Tongue (tissue), 2 donors: ENCODE data around the gene SH3RF3. TPM values are rescaled to one million over a fixed set of nuclear protein-coding genes. Genes with fewer than 3 reads are reported as not detected.
A peak's percentile ranks its signal among the peaks of the same experiment; 100 is the strongest.

Experiments
- DNase-seq: peaks from one replicate; pipeline ENCODE4 v3.0.0-alpha.2; 2015
- total RNA-seq: library from RNA; depleted of rRNA; stranded (reverse); fragments of >200 nt; gene quantifications from one replicate; pipeline ENCODE4 v1.2.3, GENCODE V29; 2014

The SH3RF3 gene
- total RNA-seq, 1 donor from 2014 or later, result 10.1 TPM

- peak; percentile 63 for DNase-seq
These were observed 135.8 kb downstream of the SH3RF3 start for GRCh38 chr2:109264595-109265328.

- no peak for DNase-seq
These were observed 136.4 kb downstream of the SH3RF3 start for GRCh38 chr2:109265369-109265768.

- no peak for DNase-seq
These were observed 136.9 kb downstream of the SH3RF3 start for GRCh38 chr2:109265953-109266352.

GRCh38 chr2:109266496-109266895 is 137.5 kb downstream of the SH3RF3 start:
- DNase-seq, result no peak

- peak; percentile 45 for DNase-seq
These were observed 138.2 kb downstream of the SH3RF3 start for GRCh38 chr2:109266998-109267854.

GRCh38 chr2:109268916-109269315 is 139.9 kb downstream of the SH3RF3 start:
- DNase-seq, result no peak

GRCh38 chr2:109269706-109270504 is 140.9 kb downstream of the SH3RF3 start:
- DNase-seq, result no peak

- no peak for DNase-seq
These were observed 141.7 kb downstream of the SH3RF3 start for GRCh38 chr2:109270505-109271312.

GRCh38 chr2:109271920-109272319 is 142.9 kb downstream of the SH3RF3 start:
- DNase-seq, result no peak

- no peak for DNase-seq
These were observed 143.5 kb downstream of the SH3RF3 start for GRCh38 chr2:109272461-109272860.

GRCh38 chr2:109275120-109276012 is 146.4 kb downstream of the SH3RF3 start:
- DNase-seq, result no peak

GRCh38 chr2:109277406-109277805 is 148.4 kb downstream of the SH3RF3 start:
- no peak for DNase-seq

GRCh38 chr2:109279243-109279860 is 150.3 kb downstream of the SH3RF3 start:
- no peak for DNase-seq

GRCh38 chr2:109280804-109281203 is 151.8 kb downstream of the SH3RF3 start:
- DNase-seq, result no peak

- DNase-seq, result no peak
These were observed 153.4 kb downstream of the SH3RF3 start for GRCh38 chr2:109282360-109282759.

GRCh38 chr2:109282865-109283264 is 153.9 kb downstream of the SH3RF3 start:
- no peak for DNase-seq

- peak; percentile 98 for DNase-seq
These were observed 155.8 kb downstream of the SH3RF3 start for GRCh38 chr2:109284826-109285225.

GRCh38 chr2:109285244-109285651 is 156.2 kb downstream of the SH3RF3 start:
- no peak for DNase-seq

- DNase-seq, result no peak
These were observed 158.4 kb downstream of the SH3RF3 start for GRCh38 chr2:109287413-109287812.

GRCh38 chr2:109287838-109288237 is 158.8 kb downstream of the SH3RF3 start:
- DNase-seq, result no peak
